ENCODE measurements around the gene TMCO1. TPM values are rescaled to one million over a fixed set of nuclear protein-coding genes. Genes with fewer than 3 reads are reported as not detected.
"Not testable (repeated sequence)": the region's sequence is repeated elsewhere in the genome, so short reads cannot be mapped to it uniquely, and the experiment has no call there.

TMCO1 gene
- polyA plus RNA-seq, 12 donors, result 48.6 to 116 (median 59.1) TPM; not detected in 1

- DNase-seq, result peak; percentile 48
Observed at GRCh38 chr1:165695031-165695430, 73.6 kb downstream of the TMCO1 start.

DNA sequence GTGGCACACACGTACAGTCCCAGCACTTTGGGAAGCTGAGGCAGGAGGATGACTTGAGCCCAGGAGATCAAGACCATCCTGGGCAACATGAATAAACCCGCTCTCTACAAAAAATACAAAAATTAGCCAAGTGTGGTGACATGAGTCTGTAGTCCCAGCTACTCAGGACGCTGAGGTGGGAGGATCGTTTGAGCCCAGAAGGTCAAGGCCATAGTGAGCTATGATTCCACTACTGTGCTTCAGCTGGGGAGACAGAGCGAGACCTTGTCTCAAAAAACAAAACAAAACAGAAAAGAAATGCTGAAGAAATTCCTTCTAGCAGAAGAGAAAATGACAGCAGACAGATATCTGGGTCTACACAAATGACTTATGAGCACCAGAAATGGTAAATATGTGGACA is 80.6 kb downstream of the TMCO1 start:
- DNase-seq, result no peak

- no peak for DNase-seq
Observed at GRCh38 chr1:165686971-165687433, 81.7 kb downstream of the TMCO1 start.

DNA sequence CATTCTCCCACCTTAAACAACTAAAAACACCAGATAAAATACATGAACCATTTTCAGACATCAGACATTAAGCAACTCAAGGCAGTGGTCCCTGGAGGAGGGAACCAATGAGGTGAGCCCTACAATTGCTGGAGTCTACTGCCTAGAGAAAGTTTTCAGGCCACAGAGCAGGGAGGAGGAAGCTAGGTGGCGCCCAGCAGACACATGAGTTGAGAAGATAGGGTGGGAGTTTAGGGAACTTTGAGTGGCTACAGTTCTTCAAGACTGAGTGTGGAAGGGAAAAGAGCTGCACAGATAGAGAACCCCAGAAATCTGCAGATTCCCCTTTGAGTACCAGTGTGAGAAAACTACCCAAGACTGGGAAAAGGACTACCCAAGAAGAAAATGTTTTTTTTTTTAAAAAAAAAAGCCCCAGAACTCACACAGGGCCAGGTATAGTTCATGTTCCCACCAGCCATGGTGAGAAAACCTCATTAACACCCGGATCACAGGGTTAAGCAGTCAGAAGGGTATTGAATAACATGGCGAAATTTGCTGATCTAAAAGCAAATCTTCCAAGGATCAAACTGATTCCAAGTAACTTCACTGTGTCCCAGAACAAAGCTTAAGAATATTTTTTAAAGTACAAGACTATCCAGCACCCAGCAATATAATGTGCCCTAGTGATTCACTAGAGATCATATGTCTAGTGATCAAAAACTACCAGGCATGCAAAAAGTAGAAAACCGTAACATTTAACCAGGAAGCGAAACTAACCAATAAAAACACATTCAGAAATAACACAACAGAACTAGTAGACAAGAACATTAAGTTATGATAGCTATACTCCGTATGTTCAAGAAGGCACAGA is 82.3 kb downstream of the TMCO1 start:
- DNase-seq, result no peak

DNA sequence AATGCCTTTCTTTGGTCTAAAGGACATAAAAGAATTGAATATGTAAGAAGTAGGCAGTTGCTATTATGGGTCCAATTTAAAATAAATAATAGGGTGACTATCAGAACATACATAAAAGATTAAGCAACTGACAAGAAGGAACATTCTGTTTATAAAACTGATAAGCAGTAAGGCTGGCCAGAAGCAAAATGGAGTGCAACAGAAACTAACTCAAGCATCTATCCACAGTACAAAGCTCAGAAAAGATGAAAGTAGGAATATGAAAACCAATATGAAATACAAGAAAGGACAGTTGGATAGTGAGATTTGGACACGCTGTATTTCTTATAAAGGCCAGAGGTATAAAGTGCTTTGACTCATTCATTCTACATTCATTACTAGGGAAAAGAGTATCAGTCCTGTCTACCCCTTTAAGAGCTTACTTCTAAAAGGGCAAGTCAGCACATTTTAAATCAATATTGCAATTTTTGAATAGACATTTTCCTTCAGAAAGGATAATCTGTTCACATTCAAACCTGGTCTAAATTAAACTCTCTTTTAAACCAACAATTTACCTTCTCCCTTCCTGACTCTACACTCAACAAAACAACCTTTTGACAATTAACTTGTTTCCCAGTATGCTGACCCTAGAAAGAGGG is 84.7 kb downstream of the TMCO1 start:
- no peak for DNase-seq

DNA sequence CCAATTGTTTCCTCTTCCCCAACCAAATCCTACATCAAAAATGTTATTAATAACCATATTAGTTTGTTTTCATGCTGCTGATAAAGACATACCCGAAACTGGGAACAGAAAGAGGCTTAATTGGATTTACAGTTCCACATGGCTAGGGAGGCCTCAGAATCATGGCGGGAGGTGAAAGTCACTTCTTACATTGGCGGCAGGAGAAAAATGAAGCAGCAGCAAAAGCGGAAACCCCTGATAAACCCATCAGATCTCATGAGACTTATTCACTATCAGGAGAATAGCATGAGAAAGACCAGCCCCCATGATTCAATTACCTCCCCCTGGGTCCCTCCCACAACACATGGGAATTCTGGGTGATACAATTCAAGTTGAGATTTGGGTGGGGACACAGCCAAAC is 87.9 kb downstream of the TMCO1 start:
- DNase-seq, result not testable (repeated sequence)

DNA sequence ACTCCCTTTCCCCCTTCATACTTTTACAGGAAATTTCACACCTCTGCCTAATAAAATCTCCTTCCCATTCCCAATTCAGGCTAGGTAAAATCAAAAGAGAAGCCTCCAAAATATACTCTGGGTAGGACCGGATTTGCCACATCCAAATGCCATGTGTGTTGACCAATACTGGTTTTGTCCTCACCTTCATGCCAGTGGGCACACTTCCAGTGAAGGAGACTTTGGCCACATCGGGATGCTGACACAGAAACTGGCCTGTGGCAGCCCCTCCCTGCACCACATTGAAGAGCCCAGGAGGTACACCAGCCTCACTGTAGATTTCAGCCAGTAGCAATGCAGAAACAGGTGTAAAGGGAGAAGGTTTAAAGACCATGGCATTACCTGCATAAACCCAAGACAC is 88.4 kb downstream of the TMCO1 start:
- DNase-seq, result no peak

- DNase-seq, result no peak
Observed at GRCh38 chr1:165679282-165680036, 89.2 kb downstream of the TMCO1 start.

- no peak for DNase-seq
Observed at GRCh38 chr1:165678509-165678908, 90.2 kb downstream of the TMCO1 start.

Other genes with a start within 250 kb of the TMCO1 start
- gene LRRC52, start 224.9 kb downstream of the TMCO1 start, polyA plus RNA-seq (ENCODE audit: insufficient read length in 12 of 12), result under 1 TPM in 5 of 12 donors, not detected in 7; 0.14 to 0.57 (median 0.32) TPM
- gene MGST3, start 137.6 kb downstream of the TMCO1 start, polyA plus RNA-seq (ENCODE audit: insufficient read length in 12 of 12), result 100 to 1,000 TPM in 11 of 12 donors, not detected in 1; 144 to 188 (median 175) TPM
- 10 to 100 TPM in 11 of 12 donors, not detected in 1; 40.8 to 66.4 (median 53.1) TPM for gene ALDH9A1, start 70.3 kb downstream of the TMCO1 start, polyA plus RNA-seq (ENCODE audit: insufficient read length in 12 of 12)
- 10 to 100 TPM in 11 of 12 donors, not detected in 1; 13.2 to 34.6 (median 17.4) TPM for gene UCK2, start 58.7 kb upstream of the TMCO1 start, polyA plus RNA-seq (ENCODE audit: insufficient read length in 12 of 12)